WERI-Rb-1 (cell line): Measurements from ENCODE around the gene ANGEL2.
"Not testable (repeated sequence)": the region's sequence is repeated elsewhere in the genome, so short reads cannot be mapped to it uniquely, and the experiment has no call there.

ENCODE experiments used
- DNase-seq: peaks from one replicate; pipeline ENCODE4 v3.0.0-alpha.2; 2020
- H3K27ac ChIP-seq: fragments of 250-450 bp; sonication (Bioruptor Pico); 2 replicates; pipeline ENCODE4 v1.5.1; 2020; ENCODE audit warnings: mild to moderate bottlenecking, moderate library complexity
- H3K27me3 ChIP-seq: fragments of 250-450 bp; sonication (Bioruptor Pico); 2 replicates; pipeline ENCODE4 v1.5.1; 2021; ENCODE audit warnings: mild to moderate bottlenecking, low read depth, moderate library complexity; ENCODE audit not compliant: insufficient read depth, severe bottlenecking
- H3K36me3 ChIP-seq: fragments of 250-450 bp; sonication (Bioruptor Pico); 2 replicates; pipeline ENCODE4 v1.5.1; 2020; ENCODE audit warnings: mild to moderate bottlenecking, moderate library complexity
- H3K4me3 ChIP-seq: 2 replicates; pipeline ENCODE4 v1.5.1; 2011; ENCODE audit warnings: low read depth, mild to moderate bottlenecking, control low read depth, low read length
- H3K9me3 ChIP-seq: fragments of 250-450 bp; sonication (Bioruptor Pico); 2 replicates; pipeline ENCODE4 v1.5.1; 2021; ENCODE audit warnings: mild to moderate bottlenecking, moderate library complexity; ENCODE audit not compliant: severe bottlenecking
- CTCF ChIP-seq: IDR thresholded peaks from 2 replicates; pipeline ENCODE4 v1.5.1; 2011; ENCODE audit warnings: low read depth, mild to moderate bottlenecking, control low read depth, inconsistent platforms, low read length

Gene ANGEL2

DNA sequence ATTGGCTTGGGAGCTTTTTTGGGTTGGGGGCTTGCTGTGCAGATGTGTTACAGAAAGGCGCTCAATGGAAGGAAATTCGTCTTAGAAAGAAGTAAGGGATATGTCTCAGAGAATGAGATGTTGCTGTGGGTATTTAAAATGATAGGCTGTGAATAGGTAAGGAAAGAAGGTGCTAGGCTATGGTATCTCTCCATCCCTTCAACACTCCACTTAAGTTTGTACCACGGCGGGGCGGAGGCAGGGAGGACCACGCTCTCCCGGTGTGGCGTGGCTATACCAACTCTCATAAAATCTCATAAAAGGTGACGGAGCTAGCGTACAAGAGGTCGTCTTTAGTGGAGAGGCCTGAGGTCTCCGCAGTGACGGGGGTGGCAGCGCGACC is 35.1 kb upstream of the ANGEL2 start:
- H3K36me3 ChIP-seq = peaks cover 2% of the 10 kb centered on the region; the same call in 1 of the 2 replicates
- no peak for TF ChIP-seq CTCF
- no peak for DNase-seq
- peak overlapping the region; percentile 61 for H3K4me3 ChIP-seq
- H3K9me3 ChIP-seq = peaks cover 6% of the 10 kb centered on the region
- H3K27ac ChIP-seq = peak overlapping the region; percentile 54
- no peaks in the 10 kb centered on the region for H3K27me3 ChIP-seq

- Histone ChIP-seq H3K27ac (no peak overlapping the region), H3K9me3 (peaks cover 6% of the 10 kb centered on the region), H3K36me3 (peaks cover 2% of the 10 kb centered on the region; the same call in 1 of the 2 replicates), H3K27me3 (no peaks in the 10 kb centered on the region), H3K4me3 (no peak overlapping the region)
- DNase-seq = no peak
- no peak for TF ChIP-seq CTCF
These were observed 33.6 kb upstream of the ANGEL2 start for GRCh38 chr1:213049232-213049631.

DNA sequence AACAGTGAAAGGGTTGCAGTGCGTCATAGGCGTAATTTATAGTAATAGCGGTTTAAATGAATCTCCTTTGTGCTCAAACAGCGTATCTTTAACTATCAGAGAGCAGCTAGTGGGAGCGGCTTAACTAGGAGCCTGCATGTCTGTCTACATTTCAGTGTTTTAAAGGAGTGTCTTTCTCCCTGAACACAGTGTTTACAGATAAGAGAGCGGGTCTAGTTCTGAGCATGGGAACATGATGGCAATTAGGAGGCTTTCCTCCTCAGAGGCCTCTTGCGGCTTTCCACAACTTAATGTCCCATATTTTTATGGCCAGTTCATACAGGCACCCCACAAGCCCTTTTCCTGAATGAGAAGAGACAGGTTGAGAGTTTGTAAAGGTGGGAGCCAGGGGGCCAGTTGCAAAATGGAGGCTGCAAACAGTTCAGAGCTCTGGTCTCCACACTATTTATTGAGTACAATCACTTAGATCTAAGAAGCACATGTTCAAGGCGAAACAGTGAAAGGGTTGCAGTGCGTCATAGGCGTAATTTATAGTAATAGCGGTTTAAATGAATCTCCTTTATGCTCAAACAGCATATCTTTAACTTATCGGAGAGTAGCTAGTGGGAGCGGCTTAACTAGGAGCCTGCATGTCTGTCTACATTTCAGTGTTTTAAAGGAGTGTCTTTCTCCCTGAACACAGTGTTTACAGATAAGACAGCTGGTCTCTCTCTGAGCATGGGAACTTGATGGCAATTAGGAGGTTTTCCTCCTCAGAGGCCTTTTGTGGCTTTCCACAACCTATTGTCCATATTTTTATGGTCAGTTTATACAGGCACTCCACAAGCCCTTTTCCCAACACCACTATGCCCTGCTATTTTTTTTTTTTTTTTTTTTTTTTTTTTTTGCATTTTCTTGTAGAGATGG is 29.9 kb upstream of the ANGEL2 start:
- not testable (repeated sequence) for H3K27ac ChIP-seq, H3K27me3 ChIP-seq, H3K9me3 ChIP-seq, H3K36me3 ChIP-seq, H3K4me3 ChIP-seq, DNase-seq

DNA sequence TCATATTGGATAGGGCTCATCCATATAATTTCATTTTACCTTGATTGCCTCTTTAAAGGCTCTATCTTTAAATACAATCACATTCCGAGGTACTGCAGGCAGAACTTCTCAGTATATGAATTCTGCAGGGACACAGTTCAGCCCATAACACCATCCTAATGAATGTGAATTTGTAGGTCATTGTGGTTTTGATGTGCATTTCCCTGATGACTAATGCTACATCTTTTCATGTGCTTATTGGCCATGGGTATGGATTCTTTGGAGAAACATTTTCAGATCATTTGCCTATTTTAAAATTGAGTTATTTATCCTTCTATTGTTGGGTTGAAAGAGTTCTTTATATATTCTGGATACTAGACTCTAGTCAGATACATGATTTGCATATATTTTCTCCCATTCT is 25.8 kb upstream of the ANGEL2 start:
- Histone ChIP-seq H3K27me3 (no peaks in the 10 kb centered on the region), H3K4me3 (no peak overlapping the region), H3K9me3 (no peaks in the 10 kb centered on the region), H3K36me3 (no peaks in the 10 kb centered on the region), H3K27ac (no peak overlapping the region)
- TF ChIP-seq CTCF = no peak
- DNase-seq = no peak

DNA sequence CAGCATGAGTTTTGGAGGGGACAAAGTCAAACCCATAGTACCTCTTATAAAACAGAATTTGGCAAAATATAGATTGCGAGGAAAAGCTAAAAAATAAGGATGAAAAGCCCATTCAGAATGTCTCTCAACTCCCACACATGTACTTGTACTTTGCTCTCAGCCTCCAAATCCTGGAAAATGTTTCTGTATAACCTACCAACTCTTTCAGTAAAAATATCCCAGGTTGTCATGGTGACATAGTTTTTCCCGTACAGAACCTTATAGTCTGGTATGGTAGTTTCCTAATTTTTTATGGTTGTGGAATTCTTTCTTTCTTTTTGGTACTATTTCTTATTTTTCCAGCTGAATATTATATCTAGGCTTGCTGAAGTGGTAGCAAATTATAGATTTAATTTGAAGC is 19.9 kb upstream of the ANGEL2 start:
- Histone ChIP-seq H3K27ac (no peak overlapping the region), H3K4me3 (no peak overlapping the region), H3K27me3 (no peaks in the 10 kb centered on the region), H3K36me3 (no peaks in the 10 kb centered on the region), H3K9me3 (no peaks in the 10 kb centered on the region)
- no peak for DNase-seq
- no peak for TF ChIP-seq CTCF

DNA sequence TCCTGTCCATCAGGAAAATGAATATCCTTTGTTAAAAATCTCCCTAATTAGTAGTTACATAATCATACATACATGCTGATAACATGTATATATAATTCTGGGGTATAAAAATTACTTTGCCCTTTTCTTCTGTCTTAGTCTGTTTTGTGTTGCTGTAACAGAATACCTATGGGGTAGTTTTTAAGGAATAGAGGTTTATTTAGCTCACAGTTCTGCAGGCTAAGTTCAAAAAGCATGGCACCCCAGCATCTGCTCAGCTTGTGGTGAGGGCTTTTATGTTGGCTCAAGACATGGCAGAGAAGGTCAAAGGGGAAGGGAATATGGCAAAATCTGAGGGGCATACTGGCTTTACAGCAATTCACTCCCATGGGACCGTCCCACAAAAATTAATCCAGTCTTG is 19.0 kb upstream of the ANGEL2 start:
- TF ChIP-seq CTCF = no peak

More for the DNA sequence above, 19.0 kb upstream of the ANGEL2 start:
- H3K9me3 ChIP-seq = no peaks in the 10 kb centered on the region
- no peak for DNase-seq
- H3K27ac ChIP-seq = no peak overlapping the region
- no peaks in the 10 kb centered on the region for H3K36me3 ChIP-seq
- no peaks in the 10 kb centered on the region for H3K27me3 ChIP-seq
- no peak overlapping the region for H3K4me3 ChIP-seq
